ENCODE data around the gene YPEL2. TPM values are rescaled to one million over a fixed set of nuclear protein-coding genes. Genes with fewer than 3 reads are reported as not detected.
A peak's percentile ranks its signal among the peaks of the same experiment; 100 is the strongest.

The YPEL2 gene
- total RNA-seq, 2 donors from 2014 or later: 26.7 to 27.0 TPM

- WGBS, 2 donors: 69% methylated on average over 10 of the region's 10 CpGs
- intact Hi-C loops (cut with DNase I): loop anchor here (10.0 kb wide), 1 partner anchor 99 kb away; no protein-coding TSS in a partner anchor
- H3K9me3 ChIP-seq: no peaks in the 10 kb centered on the region
- no peaks in the 10 kb centered on the region for H3K27me3 ChIP-seq
- H3K36me3 ChIP-seq (replicated peaks in 1 of 2; ENCODE audit: insufficient read depth in 1 of 2, low read depth in 2 of 2): no peaks in the 10 kb centered on the region
- ATAC-seq (no peak), DNase-seq (no peak)
- TF ChIP-seq CTCF (IDR thresholded peaks at IDR 0.05): no peak
- no peak for TF ChIP-seq POLR2A (IDR thresholded peaks at IDR 0.05)
- H3K4me1 ChIP-seq: peaks cover 48% of the 10 kb centered on the region
- H3K27ac ChIP-seq: peak overlapping the region in 3 of 4 donors; percentile 46 to 60 (median 57)
- H3K4me3 ChIP-seq: no peak overlapping the region
Observed at GRCh38 chr17:59335685-59336084, 4.2 kb downstream of the YPEL2 start.

GRCh38 chr17:59337741-59338299 lies 6.4 kb downstream of the YPEL2 start:
- Histone ChIP-seq H3K27me3 (no peaks in the 10 kb centered on the region), H3K27ac (peak overlapping the region in 3 of 4 donors; percentile 50 to 60 (median 57)), H3K4me3 (no peak overlapping the region), H3K36me3 (replicated peaks in 1 of 2; ENCODE audit: insufficient read depth in 1 of 2, low read depth in 2 of 2) (no peaks in the 10 kb centered on the region), H3K4me1 (peaks cover 66% of the 10 kb centered on the region), H3K9me3 (no peaks in the 10 kb centered on the region)
- DNase-seq (no peak), ATAC-seq (no peak)
- intact Hi-C loops (cut with DNase I): loop anchor here (10.0 kb wide), 1 partner anchor 97 kb away; no protein-coding TSS in a partner anchor
- WGBS, 2 donors: 80 to 81% methylated on average over 5 of the region's 5 CpGs
- TF ChIP-seq POLR2A (IDR thresholded peaks at IDR 0.05) (no peak), CTCF (IDR thresholded peaks at IDR 0.05) (no peak)

- Histone ChIP-seq H3K4me3 (no peak overlapping the region), H3K36me3 (replicated peaks in 1 of 2; ENCODE audit: insufficient read depth in 1 of 2, low read depth in 2 of 2) (no peaks in the 10 kb centered on the region), H3K9me3 (no peaks in the 10 kb centered on the region), H3K27ac (peak overlapping the region in 1 of 4 donors; percentile 60), H3K27me3 (no peaks in the 10 kb centered on the region), H3K4me1 (peaks cover 65% of the 10 kb centered on the region)
- 86 to 87% methylated on average over 5 of the region's 5 CpGs for WGBS, 2 donors
- ATAC-seq (no peak), DNase-seq (no peak)
- no peak for TF ChIP-seq CTCF (IDR thresholded peaks at IDR 0.05)
- TF ChIP-seq POLR2A (IDR thresholded peaks at IDR 0.05): no peak
- intact Hi-C loops (cut with DNase I): loop anchor here (10.0 kb wide), 1 partner anchor 96 kb away; no protein-coding TSS in a partner anchor
Observed at GRCh38 chr17:59338498-59338897, 7.0 kb downstream of the YPEL2 start.

- Histone ChIP-seq H3K4me3 (no peak overlapping the region), H3K27me3 (no peaks in the 10 kb centered on the region), H3K9me3 (no peaks in the 10 kb centered on the region), H3K36me3 (replicated peaks in 1 of 2; ENCODE audit: insufficient read depth in 1 of 2, low read depth in 2 of 2) (no peaks in the 10 kb centered on the region), H3K4me1 (peaks cover 37% of the 10 kb centered on the region), H3K27ac (no peak overlapping the region)
- no peak for DNase-seq
- WGBS, 2 donors: 79 to 83% methylated on average over 3 of the region's 3 CpGs
- ATAC-seq: no peak
- TF ChIP-seq CTCF (IDR thresholded peaks at IDR 0.05) (no peak), POLR2A (IDR thresholded peaks at IDR 0.05) (no peak)
- intact Hi-C loops (cut with DNase I): no loop called here
Observed at GRCh38 chr17:59341922-59342321, 10.5 kb downstream of the YPEL2 start.

- Histone ChIP-seq H3K36me3 (replicated peaks in 1 of 2; ENCODE audit: insufficient read depth in 1 of 2, low read depth in 2 of 2) (no peaks in the 10 kb centered on the region), H3K4me3 (no peak overlapping the region), H3K9me3 (no peaks in the 10 kb centered on the region), H3K27ac (no peak overlapping the region), H3K27me3 (no peaks in the 10 kb centered on the region), H3K4me1 (peaks cover 35% of the 10 kb centered on the region)
- intact Hi-C loops (cut with DNase I): no loop called here
- ATAC-seq: no peak
- WGBS, 2 donors: 57 to 67% methylated on average over 3 to 4 of the region's 4 CpGs
- TF ChIP-seq POLR2A (IDR thresholded peaks at IDR 0.05) (no peak), CTCF (IDR thresholded peaks at IDR 0.05) (no peak)
- no peak for DNase-seq
Observed at GRCh38 chr17:59342681-59343131, 11.3 kb downstream of the YPEL2 start.

Data from body of pancreas (tissue), 4 donors.